HEK293 (cell line): ENCODE data around the gene PKP2.

Experiments
- CTCF ChIA-PET: fragments of 350-600 bp; formaldehyde crosslinking; extraction: SDS; loops from one replicate; lab custom pipeline; 2021; ENCODE audit warnings: antibody characterized with exemption; lab: Yijun Ruan, JAX
- POLR2A ChIA-PET: fragments of 300-600 bp; formaldehyde crosslinking; extraction: SDS; loops from one replicate; lab custom pipeline; 2020; ENCODE audit warnings: antibody characterized with exemption, inconsistent platforms; lab: Yijun Ruan, JAX
- H3K27ac ChIP-seq: fragments of 200-500 bp; sonication (Bioruptor generic); 2 replicates; pipeline ENCODE4 v1.5.1; 2014; ENCODE audit warnings: low read depth, low read length, control low read depth, inconsistent platforms; ENCODE audit errors: extremely low read depth
- H3K36me3 ChIP-seq, 2 experiments: fragments of 200-500 bp in 1 of 2; sonication (Bioruptor generic) in 1 of 2; 1 replicate in 1 of 2; 2 replicates in 1 of 2; pipeline ENCODE4 v1.5.1; 2014 to 2017; ENCODE audit warnings: inconsistent platforms in 2 of 2, low read length in 2 of 2; ENCODE audit not compliant: control insufficient read depth in 2 of 2, insufficient read depth in 1 of 2
- H3K4me1 ChIP-seq: fragments of 200-500 bp; sonication (Bioruptor generic); 2 replicates; pipeline ENCODE4 v1.5.1; 2014; ENCODE audit warnings: mild to moderate bottlenecking, low read length, inconsistent platforms; ENCODE audit not compliant: control insufficient read depth, insufficient read depth
- H3K4me3 ChIP-seq: 2 replicates; pipeline ENCODE4 v1.5.1; 2011; ENCODE audit warnings: low read depth, mild to moderate bottlenecking, control low read depth, low read length, moderate library complexity
- H3K9me3 ChIP-seq: fragments of 200-500 bp; sonication (Bioruptor generic); 2 replicates; pipeline ENCODE4 v1.5.1; 2014; ENCODE audit warnings: low read depth, low read length, inconsistent platforms; ENCODE audit not compliant: control insufficient read depth, insufficient read depth
- EGR2 ChIP-seq: fragments of 450-650 bp; formaldehyde crosslinking; IDR thresholded peaks from 2 replicates; pipeline ENCODE4 v1.5.1; 2016; ENCODE audit warnings: low read depth, missing biosample characterization, missing genetic modification characterization
- ELK4 ChIP-seq: IDR thresholded peaks from 2 replicates; pipeline ENCODE4 v1.6.1; 2011; ENCODE audit warnings: mild to moderate bottlenecking, low read depth, low read length, borderline replicate concordance
- KLF10 ChIP-seq: fragments of 450-650 bp; IDR thresholded peaks from 2 replicates; pipeline ENCODE4 v1.5.1; 2018; ENCODE audit warnings: missing biosample characterization, mild to moderate bottlenecking, missing genetic modification characterization
- SP7 ChIP-seq: fragments of 450-650 bp; formaldehyde crosslinking; IDR thresholded peaks from 2 replicates; pipeline ENCODE4 v1.5.1; 2016; ENCODE audit warnings: missing biosample characterization, missing genetic modification characterization
- ZBTB48 ChIP-seq: fragments of 450-650 bp; formaldehyde crosslinking; IDR thresholded peaks from 2 replicates; pipeline ENCODE4 v1.5.1; 2016; ENCODE audit warnings: missing biosample characterization, missing genetic modification characterization
- ZBTB8A ChIP-seq: fragments of 450-650 bp; formaldehyde crosslinking; IDR thresholded peaks from 2 replicates; pipeline ENCODE4 v1.5.1; 2016; ENCODE audit warnings: missing biosample characterization, missing genetic modification characterization
- ZNF10 ChIP-seq: fragments of 450-650 bp; formaldehyde crosslinking; IDR thresholded peaks from 2 replicates; pipeline ENCODE4 v1.5.1; 2017; ENCODE audit warnings: missing biosample characterization, missing genetic modification characterization
- ZNF16 ChIP-seq: fragments of 450-650 bp; formaldehyde crosslinking; IDR thresholded peaks from 2 replicates; pipeline ENCODE4 v1.5.1; 2016; ENCODE audit warnings: low read depth, missing biosample characterization, missing genetic modification characterization
- ZNF184 ChIP-seq: fragments of 450-650 bp; IDR thresholded peaks from 2 replicates; pipeline ENCODE4 v1.5.1; 2018; ENCODE audit warnings: missing biosample characterization, mild to moderate bottlenecking, missing genetic modification characterization
- ZNF335 ChIP-seq: fragments of 450-650 bp; formaldehyde crosslinking; conservative IDR thresholded peaks from 2 replicates; pipeline ENCODE4 v1.5.1; 2016; ENCODE audit warnings: missing biosample characterization, missing genetic modification characterization
- ZNF341 ChIP-seq: fragments of 450-650 bp; formaldehyde crosslinking; IDR thresholded peaks from 2 replicates; pipeline ENCODE4; 2016; ENCODE audit warnings: low read depth, missing biosample characterization, missing genetic modification characterization
- ZNF423 ChIP-seq: fragments of 450-650 bp; formaldehyde crosslinking; IDR thresholded peaks from 2 replicates; pipeline ENCODE4 v1.5.1; 2016; ENCODE audit warnings: missing biosample characterization, missing genetic modification characterization
- ZNF658 ChIP-seq: fragments of 450-650 bp; formaldehyde crosslinking; IDR thresholded peaks from 2 replicates; pipeline ENCODE4; 2016; ENCODE audit warnings: missing biosample characterization, missing genetic modification characterization
- ZNF660 ChIP-seq: fragments of 450-650 bp; IDR thresholded peaks from 2 replicates; pipeline ENCODE4 v1.5.1; 2018; ENCODE audit warnings: missing biosample characterization, mild to moderate bottlenecking, missing genetic modification characterization
- ZNF830 ChIP-seq: fragments of 450-650 bp; IDR thresholded peaks from 2 replicates; pipeline ENCODE4 v1.5.0; 2018; ENCODE audit warnings: missing biosample characterization, missing genetic modification characterization, low read depth, mild to moderate bottlenecking, moderate library complexity
- TF ChIP-seq, protein P1 (sequence below): fragments of 450-650 bp; formaldehyde crosslinking; IDR thresholded peaks from 2 replicates; pipeline ENCODE4 v1.5.1; 2016; ENCODE audit warnings: missing biosample characterization, missing genetic modification characterization
- TF ChIP-seq, protein P2 (sequence below): fragments of 450-650 bp; formaldehyde crosslinking; conservative IDR thresholded peaks from 2 replicates; pipeline ENCODE4 v1.5.1; 2016; ENCODE audit warnings: low read depth, missing biosample characterization, missing genetic modification characterization
- TF ChIP-seq, protein P3 (sequence below): fragments of 450-650 bp; formaldehyde crosslinking; IDR thresholded peaks from 2 replicates; pipeline ENCODE4 v1.5.1; 2016; ENCODE audit warnings: missing biosample characterization, missing genetic modification characterization, low read depth
- TF ChIP-seq, protein P4 (sequence below): fragments of 450-650 bp; formaldehyde crosslinking; IDR thresholded peaks from 2 replicates; pipeline ENCODE4 v1.5.1; 2016; ENCODE audit warnings: missing biosample characterization, missing genetic modification characterization, borderline replicate concordance
- TF ChIP-seq, protein P5 (sequence below): fragments of 450-650 bp; formaldehyde crosslinking; IDR thresholded peaks from 2 replicates; pipeline ENCODE4 v1.5.1; 2017; ENCODE audit warnings: missing biosample characterization, missing genetic modification characterization

Gene PKP2

DNA sequence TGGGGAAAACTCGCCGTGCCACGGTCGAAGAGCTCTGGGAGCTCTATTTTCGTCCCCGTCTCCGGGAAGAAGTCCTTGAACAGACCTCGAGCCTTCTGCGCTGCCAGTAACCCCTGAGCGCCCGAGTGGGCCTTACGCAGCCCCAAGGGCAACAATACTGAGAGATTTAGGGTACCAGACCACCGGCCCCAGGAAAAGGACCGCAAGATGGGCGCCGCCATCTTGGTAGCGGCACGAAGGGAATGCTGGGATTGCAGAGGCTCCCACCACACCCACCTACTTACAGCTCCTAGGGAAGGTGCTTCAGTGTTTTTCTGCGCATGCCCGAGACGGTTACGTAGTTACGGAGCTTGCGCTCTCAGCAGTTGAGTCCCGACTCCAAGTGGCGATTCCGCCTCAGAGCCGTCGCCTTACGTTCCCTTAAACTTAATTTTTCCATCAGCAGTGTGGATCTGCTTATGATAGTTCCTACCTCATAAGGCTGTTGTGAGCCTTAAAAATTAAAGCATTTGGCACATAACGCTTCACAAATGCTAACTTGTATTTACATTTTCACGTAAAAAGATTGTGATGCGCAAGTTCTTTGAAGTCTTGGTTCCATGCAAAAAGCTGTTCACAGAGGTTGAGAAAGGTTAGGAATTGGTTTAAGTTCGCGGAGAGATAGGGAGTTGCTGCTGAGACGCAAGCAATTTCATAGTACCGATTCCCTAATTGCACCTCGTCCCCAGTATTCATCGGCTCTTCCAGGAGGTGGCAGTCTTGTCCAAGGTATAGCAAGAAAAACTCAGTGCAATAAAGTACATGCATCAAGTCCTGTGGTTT, 140.7 kb downstream of the PKP2 start, which contains the start of gene YARS2 (continued):
- TF ChIP-seq, protein P1, sequence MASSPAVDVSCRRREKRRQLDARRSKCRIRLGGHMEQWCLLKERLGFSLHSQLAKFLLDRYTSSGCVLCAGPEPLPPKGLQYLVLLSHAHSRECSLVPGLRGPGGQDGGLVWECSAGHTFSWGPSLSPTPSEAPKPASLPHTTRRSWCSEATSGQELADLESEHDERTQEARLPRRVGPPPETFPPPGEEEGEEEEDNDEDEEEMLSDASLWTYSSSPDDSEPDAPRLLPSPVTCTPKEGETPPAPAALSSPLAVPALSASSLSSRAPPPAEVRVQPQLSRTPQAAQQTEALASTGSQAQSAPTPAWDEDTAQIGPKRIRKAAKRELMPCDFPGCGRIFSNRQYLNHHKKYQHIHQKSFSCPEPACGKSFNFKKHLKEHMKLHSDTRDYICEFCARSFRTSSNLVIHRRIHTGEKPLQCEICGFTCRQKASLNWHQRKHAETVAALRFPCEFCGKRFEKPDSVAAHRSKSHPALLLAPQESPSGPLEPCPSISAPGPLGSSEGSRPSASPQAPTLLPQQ (tag by site-specific recombination): peak; percentile 36
- TF ChIP-seq, protein P2, sequence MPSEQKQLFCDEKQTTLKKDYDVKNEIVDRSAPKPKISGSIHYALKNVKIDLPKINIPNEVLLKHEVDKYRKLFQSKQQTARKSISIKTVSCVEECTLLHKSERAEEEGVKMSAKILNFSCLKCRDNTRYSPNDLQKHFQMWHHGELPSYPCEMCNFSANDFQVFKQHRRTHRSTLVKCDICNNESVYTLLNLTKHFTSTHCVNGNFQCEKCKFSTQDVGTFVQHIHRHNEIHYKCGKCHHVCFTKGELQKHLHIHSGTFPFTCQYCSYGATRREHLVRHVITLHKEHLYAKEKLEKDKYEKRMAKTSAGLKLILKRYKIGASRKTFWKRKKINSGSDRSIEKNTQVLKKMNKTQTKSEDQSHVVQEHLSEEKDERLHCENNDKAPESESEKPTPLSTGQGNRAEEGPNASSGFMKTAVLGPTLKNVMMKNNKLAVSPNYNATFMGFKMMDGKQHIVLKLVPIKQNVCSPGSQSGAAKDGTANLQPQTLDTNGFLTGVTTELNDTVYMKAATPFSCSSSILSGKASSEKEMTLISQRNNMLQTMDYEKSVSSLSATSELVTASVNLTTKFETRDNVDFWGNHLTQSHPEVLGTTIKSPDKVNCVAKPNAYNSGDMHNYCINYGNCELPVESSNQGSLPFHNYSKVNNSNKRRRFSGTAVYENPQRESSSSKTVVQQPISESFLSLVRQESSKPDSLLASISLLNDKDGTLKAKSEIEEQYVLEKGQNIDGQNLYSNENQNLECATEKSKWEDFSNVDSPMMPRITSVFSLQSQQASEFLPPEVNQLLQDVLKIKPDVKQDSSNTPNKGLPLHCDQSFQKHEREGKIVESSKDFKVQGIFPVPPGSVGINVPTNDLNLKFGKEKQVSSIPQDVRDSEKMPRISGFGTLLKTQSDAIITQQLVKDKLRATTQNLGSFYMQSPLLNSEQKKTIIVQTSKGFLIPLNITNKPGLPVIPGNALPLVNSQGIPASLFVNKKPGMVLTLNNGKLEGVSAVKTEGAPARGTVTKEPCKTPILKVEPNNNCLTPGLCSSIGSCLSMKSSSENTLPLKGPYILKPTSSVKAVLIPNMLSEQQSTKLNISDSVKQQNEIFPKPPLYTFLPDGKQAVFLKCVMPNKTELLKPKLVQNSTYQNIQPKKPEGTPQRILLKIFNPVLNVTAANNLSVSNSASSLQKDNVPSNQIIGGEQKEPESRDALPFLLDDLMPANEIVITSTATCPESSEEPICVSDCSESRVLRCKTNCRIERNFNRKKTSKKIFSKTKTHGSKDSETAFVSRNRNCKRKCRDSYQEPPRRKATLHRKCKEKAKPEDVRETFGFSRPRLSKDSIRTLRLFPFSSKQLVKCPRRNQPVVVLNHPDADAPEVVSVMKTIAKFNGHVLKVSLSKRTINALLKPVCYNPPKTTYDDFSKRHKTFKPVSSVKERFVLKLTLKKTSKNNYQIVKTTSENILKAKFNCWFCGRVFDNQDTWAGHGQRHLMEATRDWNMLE: peak; percentile 14; the same call in 1 of the 2 replicates
- TF ChIP-seq ZNF335 (tag by site-specific recombination) (peak; percentile 90), ZNF660 (peak; percentile 81), ZBTB48 (peak; percentile 80), SP7 (tag by site-specific recombination) (peak; percentile 39), ZNF830 (no peak), ZBTB8A (tag by site-specific recombination) (peak; percentile 31; the same call in 1 of the 2 replicates), EGR2 (tag by site-specific recombination) (peak; percentile 41; the same call in 1 of the 2 replicates)
- TF ChIP-seq, protein P3, sequence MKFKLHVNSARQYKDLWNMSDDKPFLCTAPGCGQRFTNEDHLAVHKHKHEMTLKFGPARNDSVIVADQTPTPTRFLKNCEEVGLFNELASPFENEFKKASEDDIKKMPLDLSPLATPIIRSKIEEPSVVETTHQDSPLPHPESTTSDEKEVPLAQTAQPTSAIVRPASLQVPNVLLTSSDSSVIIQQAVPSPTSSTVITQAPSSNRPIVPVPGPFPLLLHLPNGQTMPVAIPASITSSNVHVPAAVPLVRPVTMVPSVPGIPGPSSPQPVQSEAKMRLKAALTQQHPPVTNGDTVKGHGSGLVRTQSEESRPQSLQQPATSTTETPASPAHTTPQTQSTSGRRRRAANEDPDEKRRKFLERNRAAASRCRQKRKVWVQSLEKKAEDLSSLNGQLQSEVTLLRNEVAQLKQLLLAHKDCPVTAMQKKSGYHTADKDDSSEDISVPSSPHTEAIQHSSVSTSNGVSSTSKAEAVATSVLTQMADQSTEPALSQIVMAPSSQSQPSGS (tag by site-specific recombination): peak; percentile 28; the same call in 1 of the 2 replicates

- Histone ChIP-seq H3K36me3 (peaks cover 23 to 41% of the 10 kb centered on the region in 2 experiments), H3K27ac (peak overlapping the region; percentile 50), H3K4me3 (peak overlapping the region; percentile 95), H3K4me1 (peaks cover 2% of the 10 kb centered on the region; the same call in 1 of the 2 replicates), H3K9me3 (no peaks in the 10 kb centered on the region)
- ChIA-PET CTCF (interaction anchor here (0.5 to 4.2 kb wide), 59 partner anchors 9 to 1669 kb away, joined by 3 to 66 read pairs (median 4); partner anchors contain the start of gene ALG10), POLR2A (interaction anchor here (0.7 to 2.6 kb wide), 17 partner anchors 11 to 1280 kb away, joined by 3 to 19 read pairs (median 4); partner anchors contain the start of genes ALG10, DNM1L and PKP2)
- TF ChIP-seq, protein P3 (tag by site-specific recombination): no peak
- TF ChIP-seq ZNF10 (tag by site-specific recombination) (peak; percentile 57; the same call in 1 of the 2 replicates), ZNF341 (tag by site-specific recombination) (no peak), ZNF16 (tag by site-specific recombination) (no peak), KLF10 (tag by site-specific recombination) (no peak), ZNF423 (tag by site-specific recombination) (no peak), ZNF658 (tag by site-specific recombination) (no peak), ZNF184 (tag by site-specific recombination) (peak; percentile 62; the same call in 1 of the 2 replicates), ELK4 (no peak)
- TF ChIP-seq, protein P4, sequence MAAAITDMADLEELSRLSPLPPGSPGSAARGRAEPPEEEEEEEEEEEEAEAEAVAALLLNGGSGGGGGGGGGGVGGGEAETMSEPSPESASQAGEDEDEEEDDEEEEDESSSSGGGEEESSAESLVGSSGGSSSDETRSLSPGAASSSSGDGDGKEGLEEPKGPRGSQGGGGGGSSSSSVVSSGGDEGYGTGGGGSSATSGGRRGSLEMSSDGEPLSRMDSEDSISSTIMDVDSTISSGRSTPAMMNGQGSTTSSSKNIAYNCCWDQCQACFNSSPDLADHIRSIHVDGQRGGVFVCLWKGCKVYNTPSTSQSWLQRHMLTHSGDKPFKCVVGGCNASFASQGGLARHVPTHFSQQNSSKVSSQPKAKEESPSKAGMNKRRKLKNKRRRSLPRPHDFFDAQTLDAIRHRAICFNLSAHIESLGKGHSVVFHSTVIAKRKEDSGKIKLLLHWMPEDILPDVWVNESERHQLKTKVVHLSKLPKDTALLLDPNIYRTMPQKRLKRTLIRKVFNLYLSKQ: no peak
- TF ChIP-seq, protein P5, sequence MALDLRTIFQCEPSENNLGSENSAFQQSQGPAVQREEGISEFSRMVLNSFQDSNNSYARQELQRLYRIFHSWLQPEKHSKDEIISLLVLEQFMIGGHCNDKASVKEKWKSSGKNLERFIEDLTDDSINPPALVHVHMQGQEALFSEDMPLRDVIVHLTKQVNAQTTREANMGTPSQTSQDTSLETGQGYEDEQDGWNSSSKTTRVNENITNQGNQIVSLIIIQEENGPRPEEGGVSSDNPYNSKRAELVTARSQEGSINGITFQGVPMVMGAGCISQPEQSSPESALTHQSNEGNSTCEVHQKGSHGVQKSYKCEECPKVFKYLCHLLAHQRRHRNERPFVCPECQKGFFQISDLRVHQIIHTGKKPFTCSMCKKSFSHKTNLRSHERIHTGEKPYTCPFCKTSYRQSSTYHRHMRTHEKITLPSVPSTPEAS (tag by site-specific recombination): 0 out of 2 replicates have a peak, but pooled peaks have one; percentile 9
Measured at GRCh38 chr12:32755051-32755653, 141.4 kb downstream of the PKP2 start.
